ENCODE data around the gene PTPN21. TPM values are rescaled to one million over a fixed set of nuclear protein-coding genes. Genes with fewer than 3 reads are reported as not detected.

PTPN21 gene
- total RNA-seq, 1 experiment from 2014 or later: 15.0 TPM

- Histone ChIP-seq H3K4me3 (ENCODE audit: low read depth in 2 of 2, low read length in 2 of 2) (no peak overlapping the region), H3K27me3 (ENCODE audit: control insufficient read depth, insufficient read depth, low read length) (no peaks in the 10 kb centered on the region), H3K9me3 (ENCODE audit: control insufficient read depth, insufficient read depth, low read depth, low read length) (no peaks in the 10 kb centered on the region), H3K27ac (ENCODE audit: low read length) (no peak overlapping the region), H3K36me3 (ENCODE audit: control insufficient read depth, insufficient read depth, low read length) (no peaks in the 10 kb centered on the region; the same call in 1 of the 2 replicates), H3K4me1 (ENCODE audit: control insufficient read depth, insufficient read depth, low read length) (no peaks in the 10 kb centered on the region)
- TF ChIP-seq CTCF (IDR thresholded peaks at IDR 0.05) (no peak), TCF7L2 (IDR thresholded peaks at IDR 0.05; ENCODE audit: low read depth, low read length) (no peak), POLR2AphosphoS5 (IDR thresholded peaks at IDR 0.05; ENCODE audit: low read depth, low read length) (no peak), SIN3A (IDR thresholded peaks at IDR 0.05; ENCODE audit: borderline replicate concordance, insufficient read depth, low read depth, low read length) (no peak), REST (IDR thresholded peaks at IDR 0.05; ENCODE audit: insufficient read depth in 1 of 2, low read depth in 2 of 2, low read length in 1 of 2) (no peak)
- ATAC-seq: no peak
- in situ Hi-C loops (cut with HindIII; ENCODE audit: low pct_unique_long_range_greater_than_20kb, low sequenced_read_pairs): no loop called here
- ChIA-PET CTCF (no interaction called here), POLR2A (no interaction called here)
- intact Hi-C loops (cut with micrococcal nuclease; ENCODE audit: unreplicated experiment): loop anchor here (10.0 kb wide), 1 partner anchor 56 kb away; the partner anchor contains the start of gene PTPN21
- DNase-seq (ENCODE audit: low read depth, low spot score): no peak
- no TSS peak for BruUV-seq (replicated peaks)
Measured at GRCh38 chr14:88499225-88499624, 55.6 kb downstream of the PTPN21 start.

- H3K4me3 ChIP-seq (ENCODE audit: low read depth in 2 of 2, low read length in 2 of 2): no peak overlapping the region
- CTCF ChIA-PET: no interaction called here
- TF ChIP-seq POLR2AphosphoS5 (IDR thresholded peaks at IDR 0.05; ENCODE audit: low read depth, low read length) (no peak), CTCF (IDR thresholded peaks at IDR 0.05) (no peak), TCF7L2 (IDR thresholded peaks at IDR 0.05; ENCODE audit: low read depth, low read length) (no peak), REST (IDR thresholded peaks at IDR 0.05; ENCODE audit: insufficient read depth in 1 of 2, low read depth in 2 of 2, low read length in 1 of 2) (no peak), SIN3A (IDR thresholded peaks at IDR 0.05; ENCODE audit: borderline replicate concordance, insufficient read depth, low read depth, low read length) (no peak)
- H3K27ac ChIP-seq (ENCODE audit: low read length): no peak overlapping the region
- BruUV-seq (replicated peaks): no TSS peak
- ATAC-seq: no peak
- H3K4me1 ChIP-seq (ENCODE audit: control insufficient read depth, insufficient read depth, low read length): no peaks in the 10 kb centered on the region
- H3K9me3 ChIP-seq (ENCODE audit: control insufficient read depth, insufficient read depth, low read depth, low read length): no peaks in the 10 kb centered on the region
- H3K36me3 ChIP-seq (ENCODE audit: control insufficient read depth, insufficient read depth, low read length): no peaks in the 10 kb centered on the region; the same call in 1 of the 2 replicates
- DNase-seq (ENCODE audit: low read depth, low spot score): no peak
- H3K27me3 ChIP-seq (ENCODE audit: control insufficient read depth, insufficient read depth, low read length): no peaks in the 10 kb centered on the region
- in situ Hi-C loops (cut with HindIII; ENCODE audit: low pct_unique_long_range_greater_than_20kb, low sequenced_read_pairs): no loop called here
- POLR2A ChIA-PET: no interaction called here
- intact Hi-C loops (cut with micrococcal nuclease; ENCODE audit: unreplicated experiment): loop anchor here (10.0 kb wide), 1 partner anchor 58 kb away; the partner anchor contains the start of gene PTPN21
Measured at GRCh38 chr14:88496414-88496813, 58.4 kb downstream of the PTPN21 start.
